GM12872 (cell line): ENCODE results near the gene ARHGAP44.

Experiments used
- TF ChIP-seq, protein P1 (sequence below): IDR thresholded peaks from 3 replicates; pipeline ENCODE4 v1.5.1; 2011; ENCODE audit warnings: low read depth, mild to moderate bottlenecking, low read length, moderate library complexity; ENCODE audit not compliant: insufficient read depth

Gene ARHGAP44

DNA sequence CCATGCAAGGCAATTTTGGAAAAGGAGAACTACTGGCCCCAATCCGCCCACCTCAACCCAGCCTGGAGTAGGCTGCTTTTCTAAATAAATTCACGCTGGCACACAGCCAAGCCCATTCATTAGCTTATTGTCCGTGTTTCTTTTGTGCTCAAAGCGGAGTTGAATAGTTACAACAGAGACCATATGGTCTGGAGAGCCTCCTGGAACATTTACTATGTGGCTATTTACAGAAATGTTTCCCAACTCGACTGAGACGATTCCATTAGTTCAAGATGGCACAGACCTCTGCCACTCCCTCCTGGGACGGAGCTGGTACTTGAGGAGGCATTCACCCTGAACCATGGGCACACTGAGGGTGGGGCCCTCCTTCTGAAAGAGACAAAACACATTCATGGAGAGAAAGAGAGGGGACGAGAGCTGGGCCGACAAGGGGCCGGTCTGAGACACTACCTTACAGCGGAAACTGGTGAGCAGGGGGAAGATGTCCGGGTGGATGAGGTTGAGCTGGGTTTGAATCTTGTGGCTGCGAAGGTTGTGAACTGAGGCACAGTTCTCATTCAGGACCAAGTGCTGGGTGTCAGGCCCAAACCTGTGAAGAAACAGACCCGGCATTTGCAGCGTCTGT is 212.8 kb downstream of the ARHGAP44 start:
- TF ChIP-seq, protein P1, sequence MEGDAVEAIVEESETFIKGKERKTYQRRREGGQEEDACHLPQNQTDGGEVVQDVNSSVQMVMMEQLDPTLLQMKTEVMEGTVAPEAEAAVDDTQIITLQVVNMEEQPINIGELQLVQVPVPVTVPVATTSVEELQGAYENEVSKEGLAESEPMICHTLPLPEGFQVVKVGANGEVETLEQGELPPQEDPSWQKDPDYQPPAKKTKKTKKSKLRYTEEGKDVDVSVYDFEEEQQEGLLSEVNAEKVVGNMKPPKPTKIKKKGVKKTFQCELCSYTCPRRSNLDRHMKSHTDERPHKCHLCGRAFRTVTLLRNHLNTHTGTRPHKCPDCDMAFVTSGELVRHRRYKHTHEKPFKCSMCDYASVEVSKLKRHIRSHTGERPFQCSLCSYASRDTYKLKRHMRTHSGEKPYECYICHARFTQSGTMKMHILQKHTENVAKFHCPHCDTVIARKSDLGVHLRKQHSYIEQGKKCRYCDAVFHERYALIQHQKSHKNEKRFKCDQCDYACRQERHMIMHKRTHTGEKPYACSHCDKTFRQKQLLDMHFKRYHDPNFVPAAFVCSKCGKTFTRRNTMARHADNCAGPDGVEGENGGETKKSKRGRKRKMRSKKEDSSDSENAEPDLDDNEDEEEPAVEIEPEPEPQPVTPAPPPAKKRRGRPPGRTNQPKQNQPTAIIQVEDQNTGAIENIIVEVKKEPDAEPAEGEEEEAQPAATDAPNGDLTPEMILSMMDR, result no peak

DNA sequence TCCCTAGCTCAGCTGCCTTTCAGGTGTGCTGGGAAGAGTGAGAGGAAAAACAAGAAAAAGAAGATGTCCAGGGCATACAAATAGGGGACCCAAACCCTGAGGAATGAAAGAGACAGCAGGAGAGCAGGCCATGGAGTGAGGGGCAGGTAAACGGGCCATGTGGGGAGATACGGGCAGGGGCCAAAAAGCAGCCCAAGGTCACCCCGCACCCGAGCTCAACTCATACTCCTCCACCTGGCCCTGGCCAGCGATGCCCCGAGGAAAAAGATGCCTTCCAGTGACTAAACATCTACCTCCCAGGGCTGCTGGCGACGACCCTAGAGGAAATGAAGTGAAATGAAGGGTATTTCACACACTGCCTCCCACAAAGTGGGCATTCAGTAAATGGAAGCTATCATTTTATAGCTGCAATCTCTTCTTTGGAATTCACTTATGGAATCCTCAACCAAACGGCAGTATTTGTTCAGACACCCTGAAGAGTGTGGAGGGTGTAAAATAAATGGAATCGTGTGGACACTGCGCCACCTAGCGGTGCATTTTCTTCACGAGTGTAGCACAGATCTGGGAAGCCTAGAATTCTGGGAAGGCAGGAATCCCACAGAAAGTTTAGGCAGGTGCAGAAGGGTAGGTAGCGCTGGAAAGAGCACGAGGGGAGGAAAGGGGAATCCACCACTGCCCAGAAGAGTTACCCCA is 213.6 kb downstream of the ARHGAP44 start:
- TF ChIP-seq, protein P1, result peak; percentile 79

DNA sequence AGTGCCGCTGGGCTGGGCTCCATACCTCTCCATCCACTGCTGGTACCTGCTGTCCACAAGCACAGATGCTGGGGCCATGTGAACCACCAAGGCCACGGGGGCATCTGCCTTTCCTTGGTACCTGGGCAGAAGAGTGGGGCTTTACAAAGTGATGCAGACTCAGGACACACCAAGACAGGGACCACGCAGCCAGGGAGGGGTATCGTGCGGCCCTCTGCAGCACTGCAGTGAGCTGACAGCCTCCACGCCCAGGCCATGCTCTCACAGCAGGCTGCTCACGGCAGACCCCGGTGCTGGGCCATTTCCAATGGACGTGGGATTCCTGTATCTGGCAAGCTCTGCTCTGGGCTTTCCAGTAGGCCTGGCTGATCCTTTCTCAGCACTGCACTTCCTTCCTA is 214.2 kb downstream of the ARHGAP44 start:
- TF ChIP-seq, protein P1, result no peak; the same call in 2 of the 3 replicates

DNA sequence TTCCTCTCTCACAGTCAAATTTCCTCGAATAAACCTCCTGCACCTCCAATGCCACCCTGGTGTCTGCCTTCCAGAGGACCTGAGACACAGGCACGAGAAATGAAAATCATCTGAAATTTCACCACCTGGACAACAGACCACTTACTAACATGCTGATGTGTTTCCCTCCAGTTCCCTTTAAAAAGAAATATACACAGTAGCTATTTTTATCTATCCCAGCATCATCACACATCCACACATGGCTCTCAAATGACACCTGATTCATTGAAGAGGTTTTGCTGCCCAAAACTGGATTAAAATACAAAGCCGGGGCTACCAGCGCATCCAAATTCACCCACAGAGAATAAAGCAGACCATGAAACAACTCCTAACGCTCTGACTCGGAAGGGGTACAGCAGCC is 214.6 kb downstream of the ARHGAP44 start:
- TF ChIP-seq, protein P1, result no peak

DNA sequence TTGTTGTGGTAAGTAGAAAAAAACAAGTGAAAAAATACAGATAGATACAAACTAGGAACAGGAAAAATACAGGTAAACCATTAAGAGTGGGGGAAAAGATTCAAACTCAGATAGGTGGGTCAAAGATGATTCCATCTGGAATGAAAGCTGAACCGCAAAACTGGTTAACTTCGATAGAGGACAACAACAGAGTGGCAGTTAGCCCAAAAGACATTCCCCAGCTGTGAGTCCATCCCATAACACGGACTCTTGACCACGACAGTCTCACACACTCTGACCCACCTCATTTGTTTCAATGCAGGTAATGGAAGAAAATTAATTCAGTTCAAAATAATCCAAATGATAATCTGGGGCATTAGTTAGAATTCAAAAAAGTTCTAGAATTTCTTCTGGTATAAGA is 215.0 kb downstream of the ARHGAP44 start:
- TF ChIP-seq, protein P1, result no peak

DNA sequence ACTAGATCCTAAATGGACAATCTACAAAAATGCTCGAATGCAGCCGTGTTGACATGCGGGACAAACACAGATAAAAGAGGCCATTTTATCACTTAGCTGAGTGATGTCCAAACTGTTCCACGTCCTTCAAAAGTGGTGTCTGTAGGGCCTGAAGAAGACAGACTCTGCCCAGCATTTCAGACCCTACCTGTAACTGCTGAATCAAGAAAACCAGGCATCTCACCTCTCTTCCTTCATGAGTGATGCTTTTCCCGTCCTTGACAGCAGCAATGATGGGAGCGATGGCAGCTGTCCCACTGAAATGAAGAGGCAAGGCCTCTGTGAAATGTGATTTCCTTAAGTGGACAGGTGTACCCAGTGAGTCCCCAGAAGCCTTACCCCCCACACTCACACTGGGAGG is 216.2 kb downstream of the ARHGAP44 start:
- TF ChIP-seq, protein P1, result no peak

DNA sequence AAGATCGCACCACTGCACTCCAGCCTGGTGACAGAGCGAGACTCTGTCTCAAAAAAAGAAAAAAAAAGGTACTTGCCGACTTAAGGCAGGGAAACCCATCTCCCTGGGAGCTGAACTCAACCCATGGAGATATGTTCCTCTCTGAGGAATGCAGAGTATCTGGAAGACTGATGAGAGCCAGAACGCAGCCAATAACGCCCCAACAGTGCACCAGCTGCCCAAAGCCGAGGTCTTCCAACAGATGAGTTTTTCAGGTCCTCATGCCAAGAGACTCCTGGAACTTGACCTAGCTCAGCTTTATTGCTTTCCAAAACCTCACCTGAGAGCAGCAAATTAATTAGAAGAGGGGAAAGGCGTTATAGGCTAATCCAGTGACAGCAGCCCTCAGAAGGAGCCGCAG is 219.2 kb downstream of the ARHGAP44 start:
- TF ChIP-seq, protein P1, result no peak
